22Rv1 (cell line): ENCODE data around the gene ERVMER34-1.

Experiments
- H3K27ac ChIP-seq: fragments of 450-650 bp; 2 replicates; pipeline ENCODE4 v1.5.1; 2017
- CTCF ChIP-seq: fragments of 450-650 bp; IDR thresholded peaks from 2 replicates; pipeline ENCODE4 v1.5.1; 2017; ENCODE audit warnings: mild to moderate bottlenecking
- ZFX ChIP-seq: fragments of 450-650 bp; IDR thresholded peaks from 2 replicates; pipeline ENCODE4 v1.6.1; 2017; ENCODE audit warnings: antibody characterized with exemption, borderline replicate concordance

Gene ERVMER34-1

GRCh38 chr4:52750213-52750612, 1.0 kb downstream of the ERVMER34-1 start:
- H3K27ac ChIP-seq, result peak overlapping the region; percentile 89; the same call in 1 of the 2 replicates
- TF ChIP-seq CTCF, result no peak
- TF ChIP-seq ZFX, result no peak

- no peak overlapping the region for H3K27ac ChIP-seq
- TF ChIP-seq CTCF, result no peak
Measured at GRCh38 chr4:52748432-52748831, 2.8 kb downstream of the ERVMER34-1 start.

GRCh38 chr4:52744588-52744987, 6.6 kb downstream of the ERVMER34-1 start:
- TF ChIP-seq ZFX (no peak), CTCF (no peak)
- no peak overlapping the region for H3K27ac ChIP-seq

GRCh38 chr4:52743444-52744019, 7.7 kb downstream of the ERVMER34-1 start:
- no peak overlapping the region for H3K27ac ChIP-seq
- TF ChIP-seq CTCF, result no peak
- no peak for TF ChIP-seq ZFX

- TF ChIP-seq CTCF (no peak), ZFX (no peak)
- no peak overlapping the region for H3K27ac ChIP-seq
Measured at GRCh38 chr4:52729586-52729985, 21.6 kb downstream of the ERVMER34-1 start.

GRCh38 chr4:52728691-52729240, 22.5 kb downstream of the ERVMER34-1 start:
- TF ChIP-seq ZFX (no peak), CTCF (no peak)
- no peak overlapping the region for H3K27ac ChIP-seq

- TF ChIP-seq CTCF, result no peak
- TF ChIP-seq ZFX, result no peak
- H3K27ac ChIP-seq, result no peak overlapping the region
Measured at GRCh38 chr4:52726826-52727580, 24.2 kb downstream of the ERVMER34-1 start.
